Tibial artery (tissue), 4 donors: ENCODE data around the gene ATP9A.
"Not testable (repeated sequence)": the region's sequence is repeated elsewhere in the genome, so short reads cannot be mapped to it uniquely, and the experiment has no call there.

Source experiments
- DNase-seq, 2 donors: peaks; one replicate each; pipeline ENCODE4 v3.0.0-alpha.2; 2019
- H3K27ac ChIP-seq, 2 donors: fragments of 200-600 bp; sonication (generic) in 1 of 2; 1 replicate in 1 of 2; 2 replicates in 1 of 2; pipeline ENCODE4 v1.5.1; 2018 to 2019; ENCODE audit warnings: mild to moderate bottlenecking in 1 of 2
- H3K27me3 ChIP-seq, 2 donors: fragments of 200-600 bp; sonication (generic) in 1 of 2; one replicate each; pipeline versions ENCODE4 v1.5.1 to v1.6.0; 2016 to 2019
- H3K36me3 ChIP-seq, 3 donors: fragments of 200-600 bp; sonication (generic) in 2 of 3; one replicate each; pipeline ENCODE4 v1.5.1; 2016 to 2019; ENCODE audit warnings: mild to moderate bottlenecking in 2 of 3
- H3K4me1 ChIP-seq, 4 donors: fragments of 200-600 bp; sonication (generic) in 2 of 4; 1 replicate in 3 of 4; 2 replicates in 1 of 4; pipeline ENCODE4 v1.5.1; 2016 to 2019
- H3K4me3 ChIP-seq, 2 donors: fragments of 200-600 bp; sonication (generic) in 1 of 2; 1 replicate in 1 of 2; 2 replicates in 1 of 2; pipeline ENCODE4 v1.5.1; 2018 to 2019; ENCODE audit warnings: mild to moderate bottlenecking in 2 of 2
- H3K9me3 ChIP-seq, 3 donors: fragments of 200-600 bp; sonication (generic) in 1 of 3; one replicate each; pipeline ENCODE4 v1.5.1; 2016 to 2019
- intact Hi-C: fragments of 100-400 bp; cut with DNase I; formaldehyde crosslinking; loops from one replicate; pipeline ENCODE4 v1.15.0; 2023; ENCODE audit warnings: low total_unique reads
- TF ChIP-seq, protein P1 (sequence below), 2 experiments: fragments of 200-600 bp in 1 of 2; fragments of 450-650 bp in 1 of 2; IDR thresholded peaks; one replicate each; pipeline ENCODE4 v1.5.1; 2017 to 2019; ENCODE audit warnings: antibody characterized with exemption in 2 of 2, mild to moderate bottlenecking in 1 of 2, moderate library complexity in 1 of 2

The ATP9A gene

DNA sequence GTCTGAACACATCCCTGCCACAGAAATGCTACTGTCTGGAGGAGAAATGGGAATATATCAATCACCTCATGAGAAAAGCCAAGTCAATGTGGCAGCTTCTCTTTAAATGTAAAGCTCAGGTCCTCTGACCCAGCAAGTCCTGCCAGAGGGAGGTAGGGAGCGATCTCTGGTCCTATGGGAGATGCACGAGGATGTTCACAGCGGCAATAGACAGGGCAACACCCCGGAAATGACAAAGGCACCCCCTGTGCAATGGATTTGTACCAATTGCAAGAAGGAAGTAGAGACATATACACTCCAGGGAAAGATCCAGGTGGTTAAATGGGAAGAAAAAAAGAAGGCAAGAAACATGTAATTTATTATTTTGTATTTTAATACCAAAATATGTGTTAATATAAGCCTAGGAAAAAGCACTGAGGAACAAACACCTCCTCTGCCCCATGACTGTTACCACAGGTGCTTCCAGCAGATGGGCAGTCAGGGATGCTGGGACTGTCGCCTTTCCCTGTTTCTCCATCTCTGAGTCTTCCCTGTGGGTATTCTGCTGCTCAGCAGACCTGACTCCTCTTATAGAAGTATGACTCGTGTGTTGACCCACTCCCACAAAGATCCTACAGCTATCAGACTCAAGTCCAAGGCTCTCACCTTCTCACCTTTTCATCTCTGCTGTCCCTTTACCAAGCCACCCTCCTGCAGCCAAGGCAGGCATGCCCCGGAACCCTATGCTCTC lies 20.8 kb downstream of the ATP9A start:
- intact Hi-C loops, result no loop called here
- Histone ChIP-seq H3K9me3 (no peaks in the 10 kb centered on the region), H3K27me3 (no peaks in the 10 kb centered on the region), H3K4me3 (no peak overlapping the region), H3K4me1 (peaks cover 4 to 40% (median 26%) of the 10 kb centered on the region in 4 donors), H3K36me3 (no peaks in the 10 kb centered on the region), H3K27ac (no peak overlapping the region)
- DNase-seq, result no peak
- TF ChIP-seq, protein P1, sequence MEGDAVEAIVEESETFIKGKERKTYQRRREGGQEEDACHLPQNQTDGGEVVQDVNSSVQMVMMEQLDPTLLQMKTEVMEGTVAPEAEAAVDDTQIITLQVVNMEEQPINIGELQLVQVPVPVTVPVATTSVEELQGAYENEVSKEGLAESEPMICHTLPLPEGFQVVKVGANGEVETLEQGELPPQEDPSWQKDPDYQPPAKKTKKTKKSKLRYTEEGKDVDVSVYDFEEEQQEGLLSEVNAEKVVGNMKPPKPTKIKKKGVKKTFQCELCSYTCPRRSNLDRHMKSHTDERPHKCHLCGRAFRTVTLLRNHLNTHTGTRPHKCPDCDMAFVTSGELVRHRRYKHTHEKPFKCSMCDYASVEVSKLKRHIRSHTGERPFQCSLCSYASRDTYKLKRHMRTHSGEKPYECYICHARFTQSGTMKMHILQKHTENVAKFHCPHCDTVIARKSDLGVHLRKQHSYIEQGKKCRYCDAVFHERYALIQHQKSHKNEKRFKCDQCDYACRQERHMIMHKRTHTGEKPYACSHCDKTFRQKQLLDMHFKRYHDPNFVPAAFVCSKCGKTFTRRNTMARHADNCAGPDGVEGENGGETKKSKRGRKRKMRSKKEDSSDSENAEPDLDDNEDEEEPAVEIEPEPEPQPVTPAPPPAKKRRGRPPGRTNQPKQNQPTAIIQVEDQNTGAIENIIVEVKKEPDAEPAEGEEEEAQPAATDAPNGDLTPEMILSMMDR (IDR thresholded peaks at IDR 0.05), result no peak

DNA sequence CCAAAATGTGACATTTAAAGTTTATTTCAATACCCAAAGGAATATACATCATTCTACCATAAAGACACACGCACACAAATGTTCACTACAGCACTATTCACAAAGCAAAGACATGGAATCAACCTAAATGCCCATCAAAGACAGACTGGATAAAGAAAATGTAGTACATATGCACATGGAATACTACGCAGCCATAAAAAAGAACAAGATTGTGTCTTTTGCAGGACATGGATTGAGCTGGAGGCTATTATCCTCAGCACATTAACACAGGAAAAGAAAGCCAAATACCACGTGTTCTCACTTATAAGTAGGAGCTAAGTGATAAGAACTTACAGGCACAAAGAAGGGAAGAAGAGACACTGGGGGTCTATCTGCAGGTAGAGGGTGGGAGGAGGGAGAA lies 22.4 kb downstream of the ATP9A start:
- no peaks in the 10 kb centered on the region for H3K27me3 ChIP-seq
- H3K36me3 ChIP-seq, result no peaks in the 10 kb centered on the region
- TF ChIP-seq, protein P1 (IDR thresholded peaks at IDR 0.05), result no peak
- H3K9me3 ChIP-seq, result no peaks in the 10 kb centered on the region
- intact Hi-C loops, result no loop called here
- no peak overlapping the region for H3K4me3 ChIP-seq
- no peak for DNase-seq
- peaks cover 4 to 33% (median 16%) of the 10 kb centered on the region in 4 donors for H3K4me1 ChIP-seq
- no peak overlapping the region for H3K27ac ChIP-seq

DNA sequence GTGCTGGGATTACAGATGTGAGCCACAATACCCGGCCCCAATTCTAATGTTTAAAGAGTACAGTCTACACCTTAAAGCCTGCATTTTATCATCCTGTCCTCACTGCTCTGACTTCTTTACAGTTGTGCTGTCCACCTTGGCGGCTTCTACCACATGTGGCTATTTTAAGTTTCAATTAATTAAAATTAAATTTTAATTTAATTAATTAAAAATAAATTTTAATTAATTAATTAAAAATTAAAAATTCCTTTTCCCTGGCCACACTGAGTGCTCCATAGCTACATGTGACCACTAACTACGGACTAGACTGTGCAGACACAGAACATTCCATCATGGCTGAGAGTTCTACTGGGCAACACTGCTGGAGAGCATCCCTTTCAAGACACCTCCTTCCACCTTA lies 27.4 kb downstream of the ATP9A start:
- no peak overlapping the region for H3K27ac ChIP-seq
- TF ChIP-seq, protein P1 (IDR thresholded peaks at IDR 0.05), result no peak
- no peak overlapping the region for H3K4me3 ChIP-seq
- no peaks in the 10 kb centered on the region for H3K27me3 ChIP-seq
- intact Hi-C loops, result no loop called here
- H3K36me3 ChIP-seq, result no peaks in the 10 kb centered on the region
- H3K9me3 ChIP-seq, result no peaks in the 10 kb centered on the region
- no peak for DNase-seq
- peaks cover 0 to 22% (median 7%) of the 10 kb centered on the region in 4 donors for H3K4me1 ChIP-seq

DNA sequence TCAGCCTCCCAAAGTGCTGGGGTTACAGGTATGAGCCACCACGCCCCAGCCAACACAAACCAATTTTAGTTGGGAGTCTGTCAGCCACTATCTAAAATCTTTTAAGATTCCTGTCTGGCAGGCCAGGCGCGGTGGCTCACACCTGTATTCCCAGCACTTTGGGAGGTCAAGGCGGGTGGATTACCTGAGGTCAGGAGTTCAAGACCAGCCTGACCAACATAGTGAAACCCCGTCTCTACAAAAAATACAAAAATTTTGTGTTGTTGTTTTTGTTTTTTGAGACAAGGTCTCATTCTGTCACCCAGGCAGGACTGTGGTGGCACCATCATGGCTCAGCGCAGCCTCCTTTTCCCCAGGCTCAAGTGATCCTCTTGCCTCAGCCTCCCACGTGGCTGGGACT lies 27.9 kb downstream of the ATP9A start:
- H3K27me3 ChIP-seq, H3K36me3 ChIP-seq, H3K4me3 ChIP-seq, DNase-seq, H3K9me3 ChIP-seq, intact Hi-C loops, H3K27ac ChIP-seq: not testable (repeated sequence)
- peaks cover 0 to 27% (median 9%) of the 10 kb centered on the region in 4 donors for H3K4me1 ChIP-seq

DNA sequence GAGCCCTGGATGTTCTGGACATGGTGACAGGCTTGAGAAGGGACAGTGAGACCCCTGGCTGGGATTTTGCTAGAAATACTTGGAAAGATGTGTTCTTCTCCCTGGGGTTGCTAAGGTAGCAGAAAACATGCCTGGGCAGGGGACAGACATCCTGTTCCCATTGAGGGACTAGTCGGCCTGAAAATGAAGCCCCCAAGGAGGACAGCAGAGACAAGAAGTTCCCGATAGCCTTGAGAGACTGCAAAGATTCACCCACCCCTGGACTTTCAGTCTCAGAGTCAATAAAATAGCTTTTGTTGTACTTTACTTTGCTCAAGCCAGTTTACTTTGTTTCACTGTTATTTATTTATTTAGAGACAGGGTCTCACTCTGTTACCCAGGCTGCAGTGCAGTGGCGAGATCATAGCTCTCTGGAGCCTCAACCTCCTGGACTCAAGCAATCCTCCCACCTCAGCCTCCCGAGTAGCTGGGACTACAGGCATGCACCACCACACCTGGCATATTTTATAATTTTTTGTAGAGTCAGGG lies 28.4 kb downstream of the ATP9A start:
- no peaks in the 10 kb centered on the region for H3K9me3 ChIP-seq
- TF ChIP-seq, protein P1 (IDR thresholded peaks at IDR 0.05), result no peak
- no peak overlapping the region for H3K4me3 ChIP-seq
- intact Hi-C loops, result no loop called here
- DNase-seq, result no peak
- H3K27me3 ChIP-seq, result no peaks in the 10 kb centered on the region
- H3K4me1 ChIP-seq, result peaks cover 0 to 31% (median 9%) of the 10 kb centered on the region in 4 donors
- H3K27ac ChIP-seq, result no peak overlapping the region
- H3K36me3 ChIP-seq, result no peaks in the 10 kb centered on the region

DNA sequence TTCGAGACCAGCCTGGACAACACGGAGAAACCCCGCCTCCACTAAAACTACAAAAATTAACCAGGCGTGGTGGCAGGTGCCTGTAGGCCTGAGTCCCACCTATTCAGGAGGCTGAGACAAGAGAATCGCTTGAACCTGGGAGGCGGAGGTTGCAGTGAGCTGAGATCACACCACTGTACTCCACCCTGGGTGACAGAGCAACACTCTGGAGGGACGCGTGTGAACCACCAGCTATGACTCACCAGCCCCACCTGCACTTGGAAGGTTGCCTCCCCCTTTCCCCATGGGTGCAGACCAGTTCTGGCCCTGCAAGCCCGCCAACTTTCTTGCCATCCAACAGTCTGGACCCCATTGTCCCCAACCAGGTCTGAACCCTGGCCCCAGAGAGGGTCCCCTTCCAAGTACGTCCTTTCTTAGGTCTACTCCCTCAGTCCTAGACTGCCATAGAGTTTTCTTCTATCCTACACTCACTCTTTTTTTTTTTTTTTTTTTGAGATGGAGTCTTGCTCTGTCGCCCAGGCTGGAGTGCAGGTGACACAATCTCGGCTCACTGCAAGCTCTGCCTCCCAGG lies 29.2 kb downstream of the ATP9A start:
- no peak overlapping the region for H3K27ac ChIP-seq
- H3K9me3 ChIP-seq, result no peaks in the 10 kb centered on the region

DNA sequence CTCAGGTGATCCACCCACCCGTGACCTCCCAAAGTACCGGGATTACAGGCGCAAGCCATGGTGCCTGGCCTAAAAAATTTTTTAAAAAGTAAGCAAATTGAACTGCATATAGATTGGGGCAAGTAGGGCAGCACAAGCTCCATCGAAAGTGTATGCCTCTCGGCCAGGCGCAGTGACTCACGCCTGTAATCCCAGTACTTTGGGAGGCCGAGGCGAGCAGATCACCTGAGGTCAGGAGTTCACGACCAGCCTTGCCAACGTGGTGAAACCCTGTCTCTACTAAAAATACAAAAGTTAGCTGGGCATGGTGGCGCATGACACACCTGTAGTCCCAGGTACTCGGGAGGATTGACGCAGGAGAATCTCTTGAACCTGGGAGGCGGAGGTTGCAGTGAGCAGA lies 29.9 kb downstream of the ATP9A start:
- H3K9me3 ChIP-seq, H3K27ac ChIP-seq, H3K27me3 ChIP-seq, intact Hi-C loops, H3K36me3 ChIP-seq, H3K4me3 ChIP-seq, DNase-seq: not testable (repeated sequence)
- peaks cover 0 to 30% (median 9%) of the 10 kb centered on the region in 4 donors for H3K4me1 ChIP-seq

More for the DNA sequence above, 29.2 kb downstream of the ATP9A start:
- intact Hi-C loops, result no loop called here
- TF ChIP-seq, protein P1 (IDR thresholded peaks at IDR 0.05), result no peak
- Histone ChIP-seq H3K4me3 (no peak overlapping the region), H3K27me3 (no peaks in the 10 kb centered on the region), H3K4me1 (peaks cover 0 to 31% (median 9%) of the 10 kb centered on the region in 4 donors), H3K36me3 (no peaks in the 10 kb centered on the region)
- DNase-seq, result no peak
